HEK293T (cell line): Measurements from ENCODE around the gene GAB2.

Experiments used
- CTCF ChIA-PET: fragments of 350-600 bp; formaldehyde crosslinking; extraction: SDS; loops from one replicate; lab custom pipeline; 2021; ENCODE audit warnings: antibody characterized with exemption, inconsistent platforms; lab: Yijun Ruan, JAX
- POLR2A ChIA-PET: fragments of 350-600 bp; formaldehyde crosslinking; extraction: SDS; loops from one replicate; lab custom pipeline; 2020; ENCODE audit warnings: antibody characterized with exemption, inconsistent platforms; lab: Yijun Ruan, JAX
- DNase-seq: peaks from one replicate; pipeline ENCODE4 v3.0.0; 2012; ENCODE audit warnings: mixed read lengths; ENCODE audit errors: extremely low spot score
- ARNT ChIP-seq: fragments of 450-650 bp; IDR thresholded peaks from 2 replicates; pipeline ENCODE4 v1.6.1; 2017; ENCODE audit warnings: mild to moderate bottlenecking
- BHLHE40 ChIP-seq: fragments of 450-650 bp; IDR thresholded peaks from 2 replicates; pipeline ENCODE4 v1.6.1; 2016; ENCODE audit warnings: mild to moderate bottlenecking, moderate library complexity, borderline replicate concordance
- CTBP1 ChIP-seq: fragments of 450-650 bp; IDR thresholded peaks from 2 replicates; pipeline ENCODE4 v1.6.1; 2016; ENCODE audit warnings: borderline replicate concordance
- ELF4 ChIP-seq: fragments of 450-650 bp; IDR thresholded peaks from 2 replicates; pipeline ENCODE4 v1.6.1; 2017; ENCODE audit warnings: antibody characterized with exemption
- FOXA1 ChIP-seq: fragments of 450-650 bp; IDR thresholded peaks from 2 replicates; pipeline ENCODE4 v1.6.1; 2016; ENCODE audit warnings: mild to moderate bottlenecking
- FOXK2 ChIP-seq: fragments of 450-650 bp; IDR thresholded peaks from 2 replicates; pipeline ENCODE4 v1.6.1; 2016; ENCODE audit warnings: mild to moderate bottlenecking
- FOXM1 ChIP-seq: fragments of 450-650 bp; IDR thresholded peaks from 2 replicates; pipeline ENCODE4 v1.6.1; 2017; ENCODE audit warnings: mild to moderate bottlenecking, borderline replicate concordance
- HDGF ChIP-seq: fragments of 450-650 bp; IDR thresholded peaks from 2 replicates; pipeline ENCODE4 v1.6.1; 2017; ENCODE audit warnings: antibody characterized with exemption, borderline replicate concordance
- L3MBTL2 ChIP-seq: fragments of 450-650 bp; conservative IDR thresholded peaks from 2 replicates; pipeline ENCODE4 v1.6.1; 2016; ENCODE audit warnings: mild to moderate bottlenecking
- LEF1 ChIP-seq: fragments of 450-650 bp; IDR thresholded peaks from 2 replicates; pipeline ENCODE4 v1.6.1; 2017; ENCODE audit warnings: mild to moderate bottlenecking, borderline replicate concordance
- NFRKB ChIP-seq: fragments of 450-650 bp; IDR thresholded peaks from 2 replicates; pipeline ENCODE4 v1.6.1; 2016; ENCODE audit warnings: mild to moderate bottlenecking, moderate library complexity
- PKNOX1 ChIP-seq: fragments of 450-650 bp; IDR thresholded peaks from 2 replicates; pipeline ENCODE4 v1.6.1; 2016
- SP1 ChIP-seq: fragments of 450-650 bp; IDR thresholded peaks from 2 replicates; pipeline ENCODE4 v1.6.1; 2017
- SUZ12 ChIP-seq: fragments of 450-650 bp; IDR thresholded peaks from 2 replicates; pipeline ENCODE4 v1.6.1; 2016; ENCODE audit warnings: mild to moderate bottlenecking
- TARDBP ChIP-seq: fragments of 450-650 bp; IDR thresholded peaks from 2 replicates; pipeline ENCODE4 v1.6.1; 2016
- ZNF384 ChIP-seq: fragments of 450-650 bp; IDR thresholded peaks from 2 replicates; pipeline ENCODE4 v1.6.1; 2016

The GAB2 gene

GRCh38 chr11:78330361-78330760 is 87.3 kb downstream of the GAB2 start:
- CTCF ChIA-PET, result no interaction called here

GRCh38 chr11:78327945-78328344 is 89.7 kb downstream of the GAB2 start:
- CTCF ChIA-PET, result no interaction called here
- DNase-seq, result no peak
- no peak for TF ChIP-seq BHLHE40
- TF ChIP-seq CTBP1, result no peak
- TF ChIP-seq HDGF, result no peak
- TF ChIP-seq SP1, result no peak
- no peak for TF ChIP-seq NFRKB
- no peak for TF ChIP-seq FOXA1
- no peak for TF ChIP-seq ELF4
- TF ChIP-seq L3MBTL2, result no peak
- TF ChIP-seq LEF1, result no peak
- no peak for TF ChIP-seq FOXK2
- TF ChIP-seq PKNOX1, result no peak
- POLR2A ChIA-PET, result no interaction called here

More at GRCh38 chr11:78330361-78330760, 87.3 kb downstream of the GAB2 start:
- DNase-seq, result no peak
- TF ChIP-seq FOXA1 (no peak), NFRKB (no peak)
- POLR2A ChIA-PET, result no interaction called here

GRCh38 chr11:78325274-78325781 is 92.3 kb downstream of the GAB2 start:
- TF ChIP-seq HDGF, result no peak
- no peak for TF ChIP-seq ARNT
- no peak for TF ChIP-seq SUZ12
- no peak for TF ChIP-seq PKNOX1
- CTCF ChIA-PET, result no interaction called here
- no peak for DNase-seq
- POLR2A ChIA-PET, result no interaction called here

- no peak for TF ChIP-seq FOXA1
- TF ChIP-seq ARNT, result no peak
- no peak for TF ChIP-seq BHLHE40
- TF ChIP-seq NFRKB, result no peak
- TF ChIP-seq PKNOX1, result no peak
- TF ChIP-seq L3MBTL2, result no peak
- TF ChIP-seq FOXM1, result no peak
- TF ChIP-seq HDGF, result no peak
- TF ChIP-seq TARDBP, result no peak
- TF ChIP-seq CTBP1, result no peak
- TF ChIP-seq SP1, result no peak
- TF ChIP-seq ELF4, result no peak
- no peak for TF ChIP-seq ZNF384
- no peak for TF ChIP-seq SUZ12
- TF ChIP-seq LEF1, result no peak
- TF ChIP-seq FOXK2, result no peak
- POLR2A ChIA-PET, result no interaction called here
- no peak for DNase-seq
- CTCF ChIA-PET, result no interaction called here
Measured at GRCh38 chr11:78323363-78323762, 94.3 kb downstream of the GAB2 start.

- no peak for DNase-seq
- CTCF ChIA-PET, result no interaction called here
- TF ChIP-seq FOXK2, result no peak
- TF ChIP-seq ELF4, result no peak
- no peak for TF ChIP-seq CTBP1
- TF ChIP-seq ZNF384, result no peak
- no peak for TF ChIP-seq ARNT
- POLR2A ChIA-PET, result no interaction called here
Measured at GRCh38 chr11:78319453-78319955, 98.1 kb downstream of the GAB2 start.

GRCh38 chr11:78318321-78319114 is 99.1 kb downstream of the GAB2 start:
- DNase-seq, result no peak
- no peak for TF ChIP-seq LEF1
- no peak for TF ChIP-seq PKNOX1
- TF ChIP-seq CTBP1, result no peak
- TF ChIP-seq FOXK2, result no peak
- TF ChIP-seq SP1, result no peak
- TF ChIP-seq FOXM1, result no peak
- no peak for TF ChIP-seq ELF4
- no peak for TF ChIP-seq NFRKB
- TF ChIP-seq ZNF384, result no peak
- TF ChIP-seq FOXA1, result no peak
- no peak for TF ChIP-seq L3MBTL2
- TF ChIP-seq HDGF, result no peak
- TF ChIP-seq BHLHE40, result no peak
- TF ChIP-seq TARDBP, result no peak
- no peak for TF ChIP-seq ARNT
- no peak for TF ChIP-seq SUZ12
- ChIA-PET CTCF (no interaction called here), POLR2A (no interaction called here)
